Thoracic aorta (tissue), 2 donors: Measurements from ENCODE around the gene MTG1. TPM values are rescaled to one million over a fixed set of nuclear protein-coding genes. Genes with fewer than 3 reads are reported as not detected.
"Not testable (repeated sequence)": the region's sequence is repeated elsewhere in the genome, so short reads cannot be mapped to it uniquely, and the experiment has no call there.

Experiments used
- ATAC-seq: fragments of 150-250 bp; one replicate; pipeline ENCODE4 v1.8.0; 2017; ENCODE audit warnings: low read depth; ENCODE audit not compliant: insufficient number of reproducible peaks, low FRiP score
- DNase-seq: peaks from one replicate; pipeline ENCODE4 v3.0.0-alpha.2; 2020; ENCODE audit warnings: low spot score
- H3K27ac ChIP-seq, 2 donors: fragments of 200-600 bp; sonication (generic); 1 replicate in 1 of 2; 2 replicates in 1 of 2; pipeline ENCODE4 v1.5.1; 2016; ENCODE audit warnings: mild to moderate bottlenecking in 2 of 2, moderate library complexity in 2 of 2
- H3K27me3 ChIP-seq: fragments of 200-600 bp; sonication (generic); replicated peaks from 2 replicates; pipeline ENCODE4 v1.6.0; 2016; ENCODE audit warnings: mild to moderate bottlenecking; ENCODE audit not compliant: insufficient read depth
- H3K36me3 ChIP-seq: fragments of 200-600 bp; sonication (generic); one replicate; pipeline ENCODE4 v1.5.1; 2016
- H3K4me1 ChIP-seq, 2 donors: fragments of 200-600 bp; sonication (generic); 1 replicate in 1 of 2; 2 replicates in 1 of 2; pipeline versions ENCODE4 v1.5.1 to v1.6.0; 2016; ENCODE audit warnings: low read depth in 2 of 2, mild to moderate bottlenecking in 1 of 2; ENCODE audit not compliant: control insufficient read depth in 1 of 2
- H3K4me3 ChIP-seq: fragments of 200-600 bp; sonication (generic); 2 replicates; pipeline ENCODE4 v1.5.1; 2016; ENCODE audit warnings: mild to moderate bottlenecking
- H3K9me3 ChIP-seq: fragments of 200-600 bp; sonication (generic); 2 replicates; pipeline ENCODE4 v1.5.1; 2016
- CTCF ChIP-seq: fragments of 200-600 bp; sonication (generic); IDR thresholded peaks from one replicate; pipeline ENCODE4 v1.5.1; 2019; ENCODE audit warnings: antibody characterized with exemption
- total RNA-seq, 2 donors: library from RNA; depleted of rRNA; stranded (reverse); fragments of >200 nt; gene quantifications; one replicate each; pipeline versions ENCODE4 v1.1.0 to v1.2.3, GENCODE V29; 2016

The MTG1 gene
- total RNA-seq, 2 donors from 2014 or later = 18.0 to 18.6 TPM

- H3K27ac ChIP-seq = no peak overlapping the region
- H3K9me3 ChIP-seq = no peaks in the 10 kb centered on the region
- no peak overlapping the region for H3K4me3 ChIP-seq
- DNase-seq (no peak), ATAC-seq (no peak)
- H3K36me3 ChIP-seq = peaks cover 21% of the 10 kb centered on the region
- H3K4me1 ChIP-seq = peaks cover 0 to 7% of the 10 kb centered on the region in 2 donors
- no peaks in the 10 kb centered on the region for H3K27me3 ChIP-seq
- TF ChIP-seq CTCF = no peak
Observed at GRCh38 chr10:133421336-133422222, 27.6 kb downstream of the MTG1 start.

- H3K27ac ChIP-seq = no peak overlapping the region
- no peaks in the 10 kb centered on the region for H3K27me3 ChIP-seq
- TF ChIP-seq CTCF = no peak
- H3K4me3 ChIP-seq = no peak overlapping the region
- H3K9me3 ChIP-seq = no peaks in the 10 kb centered on the region
- ATAC-seq (no peak), DNase-seq (no peak)
- H3K36me3 ChIP-seq = peaks cover 21% of the 10 kb centered on the region
- peaks cover 0 to 7% of the 10 kb centered on the region in 2 donors for H3K4me1 ChIP-seq
Observed at GRCh38 chr10:133422223-133422806, 28.4 kb downstream of the MTG1 start.

- no peaks in the 10 kb centered on the region for H3K9me3 ChIP-seq
- DNase-seq = no peak
- H3K27me3 ChIP-seq = no peaks in the 10 kb centered on the region
- no peak for ATAC-seq
- H3K4me1 ChIP-seq = peaks cover 0 to 7% of the 10 kb centered on the region in 2 donors
- H3K27ac ChIP-seq = no peak overlapping the region
- H3K36me3 ChIP-seq = peaks cover 21% of the 10 kb centered on the region
- H3K4me3 ChIP-seq = no peak overlapping the region
- TF ChIP-seq CTCF = no peak
Observed at GRCh38 chr10:133422807-133423771, 29.1 kb downstream of the MTG1 start.

- not testable (repeated sequence) for ATAC-seq
Observed at GRCh38 chr10:133424102-133424501, 30.1 kb downstream of the MTG1 start.

GRCh38 chr10:133424601-133425000 lies 30.6 kb downstream of the MTG1 start, which contains the start of gene SPRN:
TSS of gene SPRN (minus strand) at chr10:133424625. CDS start at chr10:133423681, 944 bp downstream.
- not testable (repeated sequence) for H3K4me1 ChIP-seq, H3K9me3 ChIP-seq, H3K4me3 ChIP-seq, H3K27me3 ChIP-seq, ATAC-seq, H3K27ac ChIP-seq, DNase-seq
- peaks cover 16% of the 10 kb centered on the region for H3K36me3 ChIP-seq

More at GRCh38 chr10:133424102-133424501, 30.1 kb downstream of the MTG1 start:
- not testable (repeated sequence) for H3K4me1 ChIP-seq, H3K4me3 ChIP-seq, H3K9me3 ChIP-seq, H3K27me3 ChIP-seq, DNase-seq, H3K27ac ChIP-seq
- H3K36me3 ChIP-seq = peaks cover 21% of the 10 kb centered on the region

- ATAC-seq = not testable (repeated sequence)
Observed at GRCh38 chr10:133429571-133429970, 35.6 kb downstream of the MTG1 start.

GRCh38 chr10:133431888-133432613 lies 38.1 kb downstream of the MTG1 start:
- not testable (repeated sequence) for H3K4me3 ChIP-seq, H3K9me3 ChIP-seq, H3K27me3 ChIP-seq, H3K4me1 ChIP-seq, H3K36me3 ChIP-seq, ATAC-seq, DNase-seq, H3K27ac ChIP-seq

More at GRCh38 chr10:133429571-133429970, 35.6 kb downstream of the MTG1 start:
- not testable (repeated sequence) for H3K27ac ChIP-seq, H3K4me3 ChIP-seq, H3K9me3 ChIP-seq, H3K36me3 ChIP-seq, H3K4me1 ChIP-seq, DNase-seq, H3K27me3 ChIP-seq

GRCh38 chr10:133432789-133433188 lies 38.8 kb downstream of the MTG1 start:
- not testable (repeated sequence) for H3K27me3 ChIP-seq, ATAC-seq, H3K36me3 ChIP-seq, H3K4me1 ChIP-seq, H3K9me3 ChIP-seq, H3K4me3 ChIP-seq, H3K27ac ChIP-seq, DNase-seq
